PFSK-1 (cell line): ENCODE measurements around the gene LPCAT1.

Experiments used
- FOXP2 ChIP-seq: optimal IDR thresholded peaks from 2 replicates; pipeline ENCODE3; 2011; ENCODE audit warnings: borderline replicate concordance, control low read depth, inconsistent platforms; ENCODE audit not compliant: insufficient read depth; ENCODE audit errors: extremely low read length, extremely low read depth
- POLR2AphosphoS5 ChIP-seq: IDR thresholded peaks from 2 replicates; pipeline ENCODE4 v1.6.1; 2012; ENCODE audit warnings: low read depth, mild to moderate bottlenecking, control low read depth, low read length, moderate library complexity
- SIN3A ChIP-seq: IDR thresholded peaks from 2 replicates; pipeline ENCODE4 v1.6.1; 2012; ENCODE audit warnings: mild to moderate bottlenecking, low read length, moderate library complexity, borderline replicate concordance; ENCODE audit not compliant: insufficient read depth
- TAF1 ChIP-seq: IDR thresholded peaks from 2 replicates; pipeline ENCODE4 v1.6.1; 2012; ENCODE audit warnings: low read length, control low read depth, borderline replicate concordance; ENCODE audit not compliant: insufficient read depth
- TF ChIP-seq, protein P1 (sequence below), 2 experiments: IDR thresholded peaks; 2 replicates each; pipeline versions ENCODE4 v1.6.1 to v1.8.0; 2011 to 2012; ENCODE audit warnings: low read depth in 2 of 2, low read length in 2 of 2, control low read depth in 1 of 2, inconsistent platforms in 1 of 2, mild to moderate bottlenecking in 1 of 2, moderate library complexity in 1 of 2; ENCODE audit not compliant: insufficient read depth in 1 of 2

LPCAT1 gene

GRCh38 chr5:1474866-1475543 lies 48.8 kb downstream of the LPCAT1 start:
- TF ChIP-seq FOXP2 = no peak
- TF ChIP-seq SIN3A = no peak
- TF ChIP-seq POLR2AphosphoS5 = no peak
- TF ChIP-seq, protein P1, sequence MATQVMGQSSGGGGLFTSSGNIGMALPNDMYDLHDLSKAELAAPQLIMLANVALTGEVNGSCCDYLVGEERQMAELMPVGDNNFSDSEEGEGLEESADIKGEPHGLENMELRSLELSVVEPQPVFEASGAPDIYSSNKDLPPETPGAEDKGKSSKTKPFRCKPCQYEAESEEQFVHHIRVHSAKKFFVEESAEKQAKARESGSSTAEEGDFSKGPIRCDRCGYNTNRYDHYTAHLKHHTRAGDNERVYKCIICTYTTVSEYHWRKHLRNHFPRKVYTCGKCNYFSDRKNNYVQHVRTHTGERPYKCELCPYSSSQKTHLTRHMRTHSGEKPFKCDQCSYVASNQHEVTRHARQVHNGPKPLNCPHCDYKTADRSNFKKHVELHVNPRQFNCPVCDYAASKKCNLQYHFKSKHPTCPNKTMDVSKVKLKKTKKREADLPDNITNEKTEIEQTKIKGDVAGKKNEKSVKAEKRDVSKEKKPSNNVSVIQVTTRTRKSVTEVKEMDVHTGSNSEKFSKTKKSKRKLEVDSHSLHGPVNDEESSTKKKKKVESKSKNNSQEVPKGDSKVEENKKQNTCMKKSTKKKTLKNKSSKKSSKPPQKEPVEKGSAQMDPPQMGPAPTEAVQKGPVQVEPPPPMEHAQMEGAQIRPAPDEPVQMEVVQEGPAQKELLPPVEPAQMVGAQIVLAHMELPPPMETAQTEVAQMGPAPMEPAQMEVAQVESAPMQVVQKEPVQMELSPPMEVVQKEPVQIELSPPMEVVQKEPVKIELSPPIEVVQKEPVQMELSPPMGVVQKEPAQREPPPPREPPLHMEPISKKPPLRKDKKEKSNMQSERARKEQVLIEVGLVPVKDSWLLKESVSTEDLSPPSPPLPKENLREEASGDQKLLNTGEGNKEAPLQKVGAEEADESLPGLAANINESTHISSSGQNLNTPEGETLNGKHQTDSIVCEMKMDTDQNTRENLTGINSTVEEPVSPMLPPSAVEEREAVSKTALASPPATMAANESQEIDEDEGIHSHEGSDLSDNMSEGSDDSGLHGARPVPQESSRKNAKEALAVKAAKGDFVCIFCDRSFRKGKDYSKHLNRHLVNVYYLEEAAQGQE (IDR thresholded peaks at IDR 0.05; ENCODE audit: insufficient read depth in 1 of 2, low read depth in 2 of 2, low read length in 2 of 2) = no peak
- TF ChIP-seq TAF1 = no peak

DNA sequence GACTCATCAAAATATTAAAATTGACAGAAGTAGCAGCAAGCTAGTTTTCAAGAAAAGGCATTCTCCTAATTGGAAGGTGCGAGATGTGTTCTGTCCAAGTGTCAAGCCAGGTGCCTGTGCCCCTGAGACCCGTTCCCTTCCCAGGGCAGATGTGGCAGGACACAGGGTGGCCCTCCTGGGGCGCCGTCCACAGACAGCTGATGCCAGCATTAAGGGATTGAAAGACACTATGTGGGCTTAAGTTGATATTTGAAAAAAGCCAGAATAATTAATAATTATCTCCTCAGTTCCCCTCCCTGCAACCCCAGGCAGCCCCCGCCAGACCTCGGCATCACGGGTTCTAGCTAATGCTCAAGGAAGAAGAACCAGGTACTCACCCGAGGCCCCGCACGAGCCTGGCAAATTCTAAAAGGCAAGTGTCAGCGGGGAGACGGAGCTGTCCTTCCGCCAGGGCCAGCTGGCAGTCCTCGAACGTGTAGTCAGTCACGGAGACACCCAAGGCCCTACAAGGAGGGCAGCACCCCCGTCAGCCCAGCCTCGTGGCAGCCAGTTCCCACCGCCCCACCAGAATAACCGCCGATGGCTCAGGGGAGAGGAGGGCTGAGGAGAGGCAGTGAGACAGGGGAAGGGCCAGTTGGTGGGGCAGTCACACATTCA lies 49.4 kb downstream of the LPCAT1 start:
- TF ChIP-seq POLR2AphosphoS5 (no peak), FOXP2 (no peak), TAF1 (no peak), SIN3A (no peak)
- TF ChIP-seq, protein P1 (IDR thresholded peaks at IDR 0.05; ENCODE audit: insufficient read depth in 1 of 2, low read depth in 2 of 2, low read length in 2 of 2) = no peak

GRCh38 chr5:1473746-1474145 lies 50.0 kb downstream of the LPCAT1 start:
- TF ChIP-seq POLR2AphosphoS5 (no peak), TAF1 (no peak), FOXP2 (no peak), SIN3A (no peak)
- TF ChIP-seq, protein P1 (IDR thresholded peaks at IDR 0.05; ENCODE audit: insufficient read depth in 1 of 2, low read depth in 2 of 2, low read length in 2 of 2) = no peak

- TF ChIP-seq SIN3A (no peak), TAF1 (no peak), FOXP2 (no peak), POLR2AphosphoS5 (no peak)
- TF ChIP-seq, protein P1 (IDR thresholded peaks at IDR 0.05; ENCODE audit: insufficient read depth in 1 of 2, low read depth in 2 of 2, low read length in 2 of 2) = no peak
Measured at GRCh38 chr5:1472964-1473628, 50.7 kb downstream of the LPCAT1 start.
